ENCODE measurements around the gene TMEM217.

DNA sequence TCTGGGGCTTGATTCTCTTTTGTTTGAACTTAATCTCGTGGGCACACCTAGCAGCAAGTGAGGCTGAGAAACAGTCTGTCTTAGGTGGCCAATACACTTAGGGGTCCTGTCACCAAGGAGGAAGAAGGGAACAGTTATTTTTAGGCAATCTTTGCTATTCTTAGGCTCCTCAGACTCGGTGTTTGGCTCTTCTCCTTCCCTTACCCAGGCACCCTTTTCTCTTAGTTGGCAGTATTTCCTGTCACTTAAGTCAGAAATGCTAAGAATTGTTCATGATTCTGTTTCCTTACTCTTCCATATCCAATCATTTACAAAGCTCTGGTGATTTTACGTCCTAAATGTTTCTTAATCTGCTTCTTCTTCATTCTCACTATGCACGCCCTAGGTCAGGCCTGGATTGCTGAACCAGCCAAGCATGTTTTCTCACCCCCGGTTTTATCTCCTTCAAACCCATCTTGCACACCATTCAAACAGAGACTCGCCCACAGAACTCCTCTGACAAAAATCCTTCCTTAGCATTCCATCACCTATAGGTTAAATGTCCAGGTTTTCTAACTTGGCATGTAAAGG, 45.2 kb upstream of the TMEM217 start:
- TF ChIP-seq, protein P1, sequence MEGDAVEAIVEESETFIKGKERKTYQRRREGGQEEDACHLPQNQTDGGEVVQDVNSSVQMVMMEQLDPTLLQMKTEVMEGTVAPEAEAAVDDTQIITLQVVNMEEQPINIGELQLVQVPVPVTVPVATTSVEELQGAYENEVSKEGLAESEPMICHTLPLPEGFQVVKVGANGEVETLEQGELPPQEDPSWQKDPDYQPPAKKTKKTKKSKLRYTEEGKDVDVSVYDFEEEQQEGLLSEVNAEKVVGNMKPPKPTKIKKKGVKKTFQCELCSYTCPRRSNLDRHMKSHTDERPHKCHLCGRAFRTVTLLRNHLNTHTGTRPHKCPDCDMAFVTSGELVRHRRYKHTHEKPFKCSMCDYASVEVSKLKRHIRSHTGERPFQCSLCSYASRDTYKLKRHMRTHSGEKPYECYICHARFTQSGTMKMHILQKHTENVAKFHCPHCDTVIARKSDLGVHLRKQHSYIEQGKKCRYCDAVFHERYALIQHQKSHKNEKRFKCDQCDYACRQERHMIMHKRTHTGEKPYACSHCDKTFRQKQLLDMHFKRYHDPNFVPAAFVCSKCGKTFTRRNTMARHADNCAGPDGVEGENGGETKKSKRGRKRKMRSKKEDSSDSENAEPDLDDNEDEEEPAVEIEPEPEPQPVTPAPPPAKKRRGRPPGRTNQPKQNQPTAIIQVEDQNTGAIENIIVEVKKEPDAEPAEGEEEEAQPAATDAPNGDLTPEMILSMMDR (IDR thresholded peaks at IDR 0.05; ENCODE audit: low read length): no peak
- no peak for TF ChIP-seq EZH2 (IDR thresholded peaks at IDR 0.05; ENCODE audit: borderline replicate concordance, low read length)

Measured in OCI-LY1 (cell line).